Pons (tissue), 1 donor: Measurements from ENCODE around the gene DST.
"Not testable (repeated sequence)": the region's sequence is repeated elsewhere in the genome, so short reads cannot be mapped to it uniquely, and the experiment has no call there.

ENCODE experiments used
- DNase-seq: peaks from one replicate; pipeline ENCODE4 v3.0.0-alpha.2; 2016; ENCODE audit warnings: low spot score

The DST gene

DNA sequence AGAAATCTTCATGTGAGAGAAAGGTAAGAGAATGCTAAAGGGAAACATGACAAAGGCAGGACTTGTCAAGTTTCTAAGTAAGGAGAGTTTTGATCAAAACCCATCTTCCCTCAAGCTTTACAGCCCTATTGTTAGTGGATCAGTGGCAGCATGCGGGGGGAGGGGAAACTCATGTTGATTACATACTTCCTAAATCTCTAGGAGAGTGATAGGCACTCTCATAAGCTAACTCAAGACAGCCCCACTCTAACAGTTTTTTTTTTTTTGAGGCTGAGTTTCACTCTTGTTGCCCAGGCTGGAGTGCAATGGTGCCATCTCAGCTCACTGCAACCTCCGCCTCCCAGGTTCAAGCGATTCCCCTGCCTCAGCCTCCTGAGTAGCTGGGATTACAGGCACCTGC lies 18.6 kb upstream of the DST start:
- not testable (repeated sequence) for DNase-seq

GRCh38 chr6:56660381-56660730 lies 17.7 kb upstream of the DST start:
- no peak for DNase-seq

GRCh38 chr6:56659721-56660380 lies 17.2 kb upstream of the DST start:
- DNase-seq = no peak

- DNase-seq = no peak
These were observed 15.6 kb upstream of the DST start for GRCh38 chr6:56658326-56658725.

GRCh38 chr6:56657354-56657753 lies 14.7 kb upstream of the DST start:
- DNase-seq = peak; percentile 68

GRCh38 chr6:56656466-56656865 lies 13.8 kb upstream of the DST start:
- DNase-seq = no peak

DNA sequence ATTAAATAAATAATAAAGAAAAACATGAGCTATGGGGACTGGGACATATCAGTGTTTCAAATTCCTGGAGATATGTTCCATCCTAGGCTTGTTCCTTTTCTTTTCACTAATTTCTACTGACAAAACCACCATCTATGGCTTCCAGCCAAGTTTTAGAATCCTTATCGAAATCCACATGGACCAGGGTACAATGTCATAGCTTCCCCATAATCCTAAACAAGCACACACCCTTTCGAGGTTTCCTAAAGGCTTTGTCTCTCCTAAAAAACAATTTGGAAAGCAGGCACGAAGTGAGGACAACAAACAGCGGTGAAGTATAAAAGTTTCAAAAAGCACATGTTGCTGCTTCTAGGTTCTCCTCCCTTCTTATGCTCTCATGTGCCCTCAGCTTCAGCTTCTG lies 13.3 kb upstream of the DST start:
- DNase-seq = no peak

DNA sequence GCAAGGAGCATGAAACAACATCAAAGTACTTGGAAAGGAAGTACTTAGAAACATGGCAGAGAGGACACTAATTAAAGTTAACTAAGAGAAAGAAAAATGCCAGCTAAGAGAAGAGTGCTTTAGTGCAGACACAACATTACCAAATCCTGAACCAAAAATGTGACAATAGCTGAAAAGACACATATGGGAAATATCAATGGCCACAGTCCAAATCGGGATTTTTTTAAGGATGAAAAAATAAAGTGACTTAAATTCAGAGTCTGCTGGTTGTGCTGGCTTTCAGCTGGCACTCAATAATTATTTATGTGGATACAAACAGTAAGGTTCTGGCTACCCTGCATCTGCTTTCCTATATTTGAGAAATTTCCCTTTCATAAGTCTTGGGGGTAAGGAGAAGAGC lies 12.6 kb upstream of the DST start:
- no peak for DNase-seq

GRCh38 chr6:56652994-56653393 lies 10.3 kb upstream of the DST start:
- peak; percentile 83 for DNase-seq

- DNase-seq = no peak
These were observed 9.5 kb upstream of the DST start for GRCh38 chr6:56652231-56652630.

DNA sequence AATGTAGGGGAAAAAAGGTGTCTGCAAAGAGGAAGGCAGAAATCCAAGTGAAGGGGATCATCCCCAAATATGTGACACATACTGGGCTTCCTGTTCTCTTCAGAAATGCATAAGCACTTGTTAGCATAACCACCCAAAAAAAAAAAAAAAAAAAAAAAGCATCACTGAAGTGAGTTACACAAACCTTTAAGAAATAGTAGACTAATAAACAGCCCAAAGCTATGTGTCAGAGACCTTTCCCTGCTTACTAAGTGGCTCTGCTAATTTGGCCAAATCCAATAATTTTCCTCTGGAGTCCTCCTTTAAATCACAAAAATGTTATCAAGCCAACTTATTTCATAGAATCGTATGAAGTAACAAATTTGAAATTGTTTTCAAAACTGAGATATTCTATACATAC lies 7.5 kb upstream of the DST start:
- no peak for DNase-seq

- DNase-seq = no peak
These were observed 7.1 kb upstream of the DST start for GRCh38 chr6:56649782-56650181.

GRCh38 chr6:56649053-56649769 lies 6.5 kb upstream of the DST start:
- DNase-seq = no peak

DNA sequence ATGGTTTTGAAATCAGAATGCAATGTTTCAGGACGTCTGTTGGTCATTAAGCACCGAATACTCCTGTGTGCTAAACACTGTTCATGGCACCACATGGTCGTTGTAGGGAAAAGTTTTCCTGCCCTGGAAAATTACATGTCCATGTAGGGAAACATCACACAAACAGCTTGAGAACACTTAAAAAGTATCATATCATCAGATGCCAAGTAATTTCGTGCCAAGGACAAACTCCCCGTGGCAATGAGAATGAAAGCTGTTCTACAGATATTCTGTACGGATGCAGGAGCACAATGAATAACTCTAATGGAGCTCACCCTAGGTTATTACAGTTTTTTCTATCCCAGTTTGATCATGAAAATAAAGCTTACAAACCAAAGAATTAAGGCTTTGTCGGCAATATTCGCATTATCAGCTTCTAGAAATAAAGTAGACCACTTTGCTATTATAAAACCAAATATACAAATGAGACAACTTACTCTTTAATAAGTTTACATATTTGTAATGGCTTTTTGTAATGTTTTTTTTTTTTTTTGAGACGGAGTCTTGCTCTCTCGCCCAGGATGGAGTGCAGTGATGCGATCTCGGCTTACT lies 4.6 kb upstream of the DST start:
- DNase-seq = no peak

DNA sequence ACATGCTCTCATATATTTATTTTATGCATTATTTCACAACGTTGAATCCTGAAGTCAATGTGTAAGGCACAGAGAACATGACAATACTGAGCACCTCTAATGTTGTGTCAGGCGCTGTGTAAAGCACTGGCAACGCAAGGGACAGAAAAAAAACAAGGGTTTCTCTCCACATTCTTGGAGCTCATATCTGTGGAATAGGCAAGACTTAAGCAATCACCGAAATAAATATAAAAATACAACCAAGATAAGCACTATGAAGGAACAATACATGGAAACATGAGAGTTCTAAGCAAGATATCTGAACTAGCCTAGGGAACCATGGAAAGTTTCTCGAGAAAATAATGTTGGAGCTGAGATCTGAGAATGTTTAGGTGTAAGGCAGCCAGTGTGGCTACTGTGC lies 1.7 kb upstream of the DST start:
- DNase-seq = no peak

DNA sequence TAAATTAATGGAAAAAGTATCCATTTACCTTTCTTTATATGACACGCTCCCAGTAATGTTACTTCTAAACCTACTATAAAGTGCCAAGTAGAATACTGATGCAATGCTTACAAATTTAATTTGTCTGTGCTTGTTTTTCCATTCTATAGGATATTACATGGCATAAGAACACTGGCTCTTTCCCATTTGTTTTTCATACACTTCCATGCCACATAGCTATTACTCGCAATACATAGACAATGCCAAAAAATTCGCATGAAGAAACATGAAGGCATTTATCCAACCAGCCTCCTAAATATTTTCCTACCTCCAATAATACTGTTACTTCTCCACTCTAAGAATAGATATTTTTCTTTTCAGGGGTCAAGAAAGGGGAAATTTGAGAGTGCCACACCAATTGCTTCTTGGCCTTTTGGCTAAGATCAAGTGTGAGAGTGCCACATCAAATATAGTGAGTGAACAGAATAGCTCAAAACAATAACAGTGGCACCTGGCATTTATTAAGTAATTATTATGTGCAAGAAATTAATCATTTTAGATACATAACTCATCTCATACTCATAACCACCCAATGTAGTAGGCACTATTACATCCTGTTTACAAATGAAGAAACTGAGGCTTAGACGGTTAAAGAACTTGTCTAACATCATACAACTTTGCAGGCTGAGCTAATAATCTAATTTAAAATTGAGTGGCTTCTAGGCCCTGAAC lies 845 bp upstream of the DST start:
- no peak for DNase-seq

GRCh38 chr6:56640374-56640773 lies 2.3 kb downstream of the DST start:
- DNase-seq = no peak

- no peak for DNase-seq
These were observed 3.9 kb downstream of the DST start for GRCh38 chr6:56638760-56639159.

GRCh38 chr6:56637640-56638039 lies 5.0 kb downstream of the DST start:
- DNase-seq = peak; percentile 85

GRCh38 chr6:56628105-56628504 lies 14.6 kb downstream of the DST start:
- DNase-seq = no peak

- DNase-seq = no peak
These were observed 17.3 kb downstream of the DST start for GRCh38 chr6:56625356-56625755.

- DNase-seq = no peak
These were observed 18.0 kb downstream of the DST start for GRCh38 chr6:56624728-56625069.

- no peak for DNase-seq
These were observed 18.5 kb downstream of the DST start for GRCh38 chr6:56624046-56624727.
